DMS 273 (cell line): ENCODE measurements around the gene VWA3B.
A peak's percentile ranks its signal among the peaks of the same experiment; 100 is the strongest.
"Not testable (repeated sequence)": the region's sequence is repeated elsewhere in the genome, so short reads cannot be mapped to it uniquely, and the experiment has no call there.

Source experiments
- DNase-seq: peaks from one replicate; lab custom pipeline; 2025; ENCODE audit not compliant: unreplicated experiment; lab: John Stamatoyannopoulos, UW

VWA3B gene

GRCh38 chr2:98242003-98242402 is 155.0 kb downstream of the VWA3B start:
- no peak for DNase-seq

GRCh38 chr2:98245491-98245890 is 158.5 kb downstream of the VWA3B start:
- no peak for DNase-seq

GRCh38 chr2:98247383-98247782 is 160.4 kb downstream of the VWA3B start:
- no peak for DNase-seq

- no peak for DNase-seq
These were observed 165.2 kb downstream of the VWA3B start for GRCh38 chr2:98252038-98252773.

GRCh38 chr2:98253461-98254070 is 166.6 kb downstream of the VWA3B start:
- no peak for DNase-seq

GRCh38 chr2:98254504-98255059 is 167.6 kb downstream of the VWA3B start:
- DNase-seq: no peak

GRCh38 chr2:98258906-98259305 is 171.9 kb downstream of the VWA3B start:
- DNase-seq: no peak

GRCh38 chr2:98263362-98263761 is 176.4 kb downstream of the VWA3B start:
- DNase-seq: no peak

- DNase-seq: not testable (repeated sequence)
These were observed 181.3 kb downstream of the VWA3B start for GRCh38 chr2:98268225-98268624.

- peak; percentile 70 for DNase-seq
These were observed 182.3 kb downstream of the VWA3B start for GRCh38 chr2:98269274-98269673.

- no peak for DNase-seq
These were observed 182.9 kb downstream of the VWA3B start for GRCh38 chr2:98269830-98270229.

GRCh38 chr2:98277162-98277859 is 190.3 kb downstream of the VWA3B start:
- no peak for DNase-seq

- no peak for DNase-seq
These were observed 191.1 kb downstream of the VWA3B start for GRCh38 chr2:98278074-98278473.

- DNase-seq: no peak
These were observed 193.6 kb downstream of the VWA3B start for GRCh38 chr2:98280376-98281102.

GRCh38 chr2:98281607-98282006 is 194.6 kb downstream of the VWA3B start:
- no peak for DNase-seq

- DNase-seq: no peak
These were observed 195.1 kb downstream of the VWA3B start for GRCh38 chr2:98282109-98282508.

- no peak for DNase-seq
These were observed 206.1 kb downstream of the VWA3B start for GRCh38 chr2:98293030-98293429.

- no peak for DNase-seq
These were observed 207.1 kb downstream of the VWA3B start for GRCh38 chr2:98293931-98294687.

- DNase-seq: no peak
These were observed 207.7 kb downstream of the VWA3B start for GRCh38 chr2:98294711-98295110.

GRCh38 chr2:98295275-98295674 is 208.3 kb downstream of the VWA3B start:
- no peak for DNase-seq
